DMS79 (cell line): ENCODE results near the gene PRAMEF26.
"Not testable (repeated sequence)": the region's sequence is repeated elsewhere in the genome, so short reads cannot be mapped to it uniquely, and the experiment has no call there.

Experiments
- DNase-seq: peaks from one replicate; lab custom pipeline; 2025; lab: John Stamatoyannopoulos, UW

PRAMEF26 gene

GRCh38 chr1:13155909-13156308, at the start of gene PRAMEF26:
Gene PRAMEF26 (minus strand): TSS chr1:13156009. CDS start chr1:13153095, 2,914 bp downstream.
- not testable (repeated sequence) for DNase-seq

- not testable (repeated sequence) for DNase-seq
These were observed 45.5 kb upstream of the PRAMEF26 start, which contains the start of gene PRAMEF13 for GRCh38 chr1:13201309-13201708. Gene PRAMEF13 (minus strand): TSS chr1:13201409. CDS start chr1:13199589, 1,820 bp downstream.

GRCh38 chr1:13171548-13171947, 15.7 kb upstream of the PRAMEF26 start, which contains the start of gene PRAMEF9:
Gene PRAMEF9 (plus strand): TSS chr1:13171848. CDS start chr1:13175281, 3,433 bp downstream.
- DNase-seq: not testable (repeated sequence)

DNA sequence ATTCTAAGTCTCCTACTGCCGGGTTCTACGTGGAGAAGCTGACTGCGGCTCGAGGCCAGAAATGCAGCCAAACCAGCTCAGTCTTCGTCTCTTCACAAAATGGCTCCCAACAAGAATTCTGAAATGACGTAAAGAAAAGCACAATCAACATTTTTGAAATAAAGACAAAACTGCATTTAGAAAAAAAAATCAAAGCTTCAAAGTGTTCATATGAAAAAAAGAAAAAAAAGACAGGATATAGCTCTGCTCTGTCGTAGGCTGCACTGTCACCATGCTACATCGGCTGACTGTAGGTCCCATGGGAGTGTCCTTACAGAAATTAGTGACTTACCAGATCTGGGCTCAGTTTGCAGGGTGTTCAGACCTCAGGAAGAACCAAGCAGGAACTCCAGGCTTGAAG, 9.7 kb upstream of the PRAMEF26 start, which contains the start of gene HNRNPCL4:
HNRNPCL4 (minus strand) TSS at position 101 of the 400 bp plus-strand sequence. CDS start 164 bp downstream, outside the sequence.
- DNase-seq: not testable (repeated sequence)

DNA sequence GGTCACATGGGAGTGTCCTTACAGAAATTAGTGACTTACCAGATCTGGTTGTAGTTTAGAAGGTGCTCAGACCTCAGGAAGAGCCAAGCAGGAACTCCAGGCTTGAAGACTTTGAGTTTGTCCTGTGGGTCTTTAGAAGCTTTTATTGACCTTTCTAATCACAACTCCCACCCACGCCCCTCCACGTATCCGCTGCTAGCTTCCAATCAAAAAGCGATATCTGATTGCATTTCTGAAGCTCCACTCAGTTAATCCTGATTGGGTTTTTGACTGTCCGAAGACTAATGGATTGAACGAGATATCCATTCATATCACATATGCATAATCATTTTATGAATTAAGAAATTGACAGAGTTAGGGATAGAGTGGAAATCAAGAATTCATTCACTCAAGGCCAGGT, 39.1 kb downstream of the PRAMEF26 start, which contains the start of gene HNRNPCL2:
HNRNPCL2 (minus strand) TSS at position 101 of the 400 bp plus-strand sequence. CDS start 454 bp downstream, outside the sequence.
- not testable (repeated sequence) for DNase-seq
